ENCODE results near the gene CHST8. TPM values are rescaled to one million over a fixed set of nuclear protein-coding genes. Genes with fewer than 3 reads are reported as not detected.

The CHST8 gene
- total RNA-seq, 1 donor from 2014 or later: not detected

DNA sequence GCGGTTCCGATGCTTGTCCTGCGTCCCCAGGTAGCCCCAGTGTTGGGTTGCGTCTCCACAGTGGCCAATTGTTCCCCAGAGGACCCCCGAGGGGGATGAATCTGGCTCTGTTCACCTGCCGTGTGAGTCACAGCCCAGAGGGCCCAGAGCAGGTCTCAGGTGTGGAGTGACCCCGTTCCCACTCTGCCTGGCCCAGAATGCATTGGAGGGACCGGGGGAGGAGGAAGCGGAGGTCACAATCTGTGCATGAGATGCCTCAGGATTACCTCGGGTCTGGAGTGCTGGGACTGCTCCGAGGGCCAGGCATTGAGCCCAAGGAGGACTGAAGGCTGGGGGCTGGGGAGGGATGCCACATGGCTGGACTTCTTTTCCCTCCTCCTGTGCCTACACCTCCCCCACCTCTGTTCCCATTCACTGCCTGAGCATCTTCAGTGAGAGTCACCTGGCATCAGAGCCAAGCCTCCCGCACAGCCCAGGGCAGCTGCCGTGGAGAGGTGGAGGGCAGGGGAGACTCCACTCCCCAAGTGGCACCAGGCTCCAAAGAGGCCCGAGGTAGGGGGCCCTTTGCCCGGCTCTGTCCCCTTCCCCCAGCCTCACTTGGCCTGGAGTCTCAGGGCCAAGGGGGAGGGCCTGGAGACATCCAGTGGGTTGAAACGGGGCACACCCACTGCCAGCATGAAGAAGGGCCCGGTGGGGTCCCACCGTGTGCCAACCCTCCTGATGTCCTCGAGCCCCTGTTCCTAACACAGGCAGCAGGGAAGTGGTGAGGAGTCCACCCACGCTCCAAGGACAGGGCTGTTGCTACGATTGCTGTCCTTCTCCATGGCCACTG lies 81.1 kb downstream of the CHST8 start:
- Mint-ChIP-seq H3K36me3 (ENCODE audit: low read depth, unreplicated experiment) (no peaks in the 10 kb centered on the region), H3K9me3 (ENCODE audit: unreplicated experiment) (no peaks in the 10 kb centered on the region)
- H3K9me3 ChIP-seq (ENCODE audit: insufficient read depth, low read depth, low read length): no peaks in the 10 kb centered on the region

DNA sequence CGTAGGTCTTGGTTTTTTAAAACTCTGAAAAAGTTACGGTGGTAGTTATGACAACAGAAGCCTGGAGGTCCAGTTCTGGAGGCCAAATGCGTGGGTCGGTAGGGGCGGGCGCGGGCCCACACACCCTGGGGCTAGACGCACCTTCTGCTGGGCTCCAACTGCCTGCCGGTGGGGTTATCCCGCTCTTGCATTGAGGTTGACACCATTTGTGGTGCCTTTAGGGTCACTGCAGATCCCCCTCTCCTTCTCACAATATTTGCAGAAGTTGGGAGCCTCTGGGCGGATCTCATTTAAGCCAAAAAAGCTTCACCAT lies 81.6 kb downstream of the CHST8 start:
- no peaks in the 10 kb centered on the region for H3K27me3 ChIP-seq (ENCODE audit: insufficient read depth, low read length)
- H3K4me2 ChIP-seq (ENCODE audit: low read length): no peak overlapping the region
- H2AFZ ChIP-seq (ENCODE audit: low read depth, low read length): no peak overlapping the region
- H3K9ac ChIP-seq (ENCODE audit: low read length): no peak overlapping the region
- no peak overlapping the region for H3K27ac ChIP-seq (ENCODE audit: low read depth, low read length)
- no peak overlapping the region for H3K27ac Mint-ChIP-seq (ENCODE audit: unreplicated experiment)
- no peaks in the 10 kb centered on the region for H4K20me1 ChIP-seq (ENCODE audit: insufficient read depth, low read length)
- H3K9me3 ChIP-seq (ENCODE audit: insufficient read depth, low read depth, low read length): no peaks in the 10 kb centered on the region
- no peaks in the 10 kb centered on the region for H3K36me3 ChIP-seq (ENCODE audit: insufficient read depth, low read length)
- H3K4me1 Mint-ChIP-seq (ENCODE audit: low read depth, unreplicated experiment): no peaks in the 10 kb centered on the region
- FAIRE-seq: no peak
- no peaks in the 10 kb centered on the region for H3K36me3 Mint-ChIP-seq (ENCODE audit: low read depth, unreplicated experiment)
- no peak overlapping the region for H3K4me3 Mint-ChIP-seq (ENCODE audit: unreplicated experiment)
- TF ChIP-seq EZH2 (IDR thresholded peaks at IDR 0.05; ENCODE audit: insufficient read depth, low read length): no peak
- TF ChIP-seq, protein P1, sequence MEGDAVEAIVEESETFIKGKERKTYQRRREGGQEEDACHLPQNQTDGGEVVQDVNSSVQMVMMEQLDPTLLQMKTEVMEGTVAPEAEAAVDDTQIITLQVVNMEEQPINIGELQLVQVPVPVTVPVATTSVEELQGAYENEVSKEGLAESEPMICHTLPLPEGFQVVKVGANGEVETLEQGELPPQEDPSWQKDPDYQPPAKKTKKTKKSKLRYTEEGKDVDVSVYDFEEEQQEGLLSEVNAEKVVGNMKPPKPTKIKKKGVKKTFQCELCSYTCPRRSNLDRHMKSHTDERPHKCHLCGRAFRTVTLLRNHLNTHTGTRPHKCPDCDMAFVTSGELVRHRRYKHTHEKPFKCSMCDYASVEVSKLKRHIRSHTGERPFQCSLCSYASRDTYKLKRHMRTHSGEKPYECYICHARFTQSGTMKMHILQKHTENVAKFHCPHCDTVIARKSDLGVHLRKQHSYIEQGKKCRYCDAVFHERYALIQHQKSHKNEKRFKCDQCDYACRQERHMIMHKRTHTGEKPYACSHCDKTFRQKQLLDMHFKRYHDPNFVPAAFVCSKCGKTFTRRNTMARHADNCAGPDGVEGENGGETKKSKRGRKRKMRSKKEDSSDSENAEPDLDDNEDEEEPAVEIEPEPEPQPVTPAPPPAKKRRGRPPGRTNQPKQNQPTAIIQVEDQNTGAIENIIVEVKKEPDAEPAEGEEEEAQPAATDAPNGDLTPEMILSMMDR (IDR thresholded peaks at IDR 0.05; ENCODE audit: insufficient read depth, low read depth, low read length): no peak
- no peaks in the 10 kb centered on the region for H3K9me3 Mint-ChIP-seq (ENCODE audit: unreplicated experiment)
- peaks cover 34% of the 10 kb centered on the region for H3K27me3 Mint-ChIP-seq (ENCODE audit: low read depth, unreplicated experiment)
- no peak for DNase-seq (ENCODE audit: low read depth)
- H3K4me1 ChIP-seq (ENCODE audit: insufficient read depth, low read length): no peaks in the 10 kb centered on the region
- H3K4me3 ChIP-seq (ENCODE audit: insufficient read depth, low read depth, low read length): no peak overlapping the region
- H3K79me2 ChIP-seq (ENCODE audit: insufficient read depth, low read length): no peaks in the 10 kb centered on the region

More for the DNA sequence above, 81.1 kb downstream of the CHST8 start:
- no peak overlapping the region for H2AFZ ChIP-seq (ENCODE audit: low read depth, low read length)
- H3K27ac Mint-ChIP-seq (ENCODE audit: unreplicated experiment): no peak overlapping the region
- TF ChIP-seq, protein P1 (IDR thresholded peaks at IDR 0.05; ENCODE audit: insufficient read depth, low read depth, low read length): no peak
- no peak for TF ChIP-seq EZH2 (IDR thresholded peaks at IDR 0.05; ENCODE audit: insufficient read depth, low read length)
- H3K36me3 ChIP-seq (ENCODE audit: insufficient read depth, low read length): no peaks in the 10 kb centered on the region
- H3K4me3 ChIP-seq (ENCODE audit: insufficient read depth, low read depth, low read length): no peak overlapping the region
- no peaks in the 10 kb centered on the region for H3K4me1 Mint-ChIP-seq (ENCODE audit: low read depth, unreplicated experiment)
- H3K27ac ChIP-seq (ENCODE audit: low read depth, low read length): no peak overlapping the region
- DNase-seq (ENCODE audit: low read depth) (no peak), FAIRE-seq (no peak)
- no peak overlapping the region for H3K4me3 Mint-ChIP-seq (ENCODE audit: unreplicated experiment)
- H4K20me1 ChIP-seq (ENCODE audit: insufficient read depth, low read length): no peaks in the 10 kb centered on the region
- H3K4me2 ChIP-seq (ENCODE audit: low read length): no peak overlapping the region
- no peaks in the 10 kb centered on the region for H3K27me3 ChIP-seq (ENCODE audit: insufficient read depth, low read length)
- no peaks in the 10 kb centered on the region for H3K79me2 ChIP-seq (ENCODE audit: insufficient read depth, low read length)
- no peaks in the 10 kb centered on the region for H3K4me1 ChIP-seq (ENCODE audit: insufficient read depth, low read length)
- H3K27me3 Mint-ChIP-seq (ENCODE audit: low read depth, unreplicated experiment): peaks cover 39% of the 10 kb centered on the region
- no peak overlapping the region for H3K9ac ChIP-seq (ENCODE audit: low read length)

DNA sequence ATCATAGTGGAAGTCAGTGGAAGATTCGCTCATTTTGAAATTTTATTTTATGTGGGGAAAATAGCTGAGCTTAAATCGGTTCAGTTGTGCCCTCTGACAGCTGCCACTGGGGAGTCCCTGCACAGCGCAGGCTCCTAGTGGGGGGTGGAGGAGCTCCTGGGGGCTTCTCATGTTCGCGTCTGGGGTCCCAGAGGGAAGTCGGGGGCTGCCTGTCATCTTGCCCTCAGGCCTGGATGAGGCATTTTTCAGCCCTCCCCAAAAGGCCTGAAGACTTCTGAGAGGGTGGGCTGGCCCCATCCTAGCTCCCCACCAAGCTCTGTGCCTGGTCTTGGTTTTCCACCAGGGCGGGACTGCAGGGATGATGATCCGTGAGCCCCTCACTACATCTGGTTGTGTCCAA lies 82.1 kb downstream of the CHST8 start:
- FAIRE-seq: no peak
- Histone ChIP-seq H3K27me3 (ENCODE audit: insufficient read depth, low read length) (no peaks in the 10 kb centered on the region), H4K20me1 (ENCODE audit: insufficient read depth, low read length) (no peaks in the 10 kb centered on the region), H3K4me3 (ENCODE audit: insufficient read depth, low read depth, low read length) (no peak overlapping the region), H3K27ac (ENCODE audit: low read depth, low read length) (no peak overlapping the region), H3K9me3 (ENCODE audit: insufficient read depth, low read depth, low read length) (no peaks in the 10 kb centered on the region), H3K4me1 (ENCODE audit: insufficient read depth, low read length) (no peaks in the 10 kb centered on the region), H3K9ac (ENCODE audit: low read length) (no peak overlapping the region), H3K4me2 (ENCODE audit: low read length) (no peak overlapping the region), H2AFZ (ENCODE audit: low read depth, low read length) (no peak overlapping the region), H3K36me3 (ENCODE audit: insufficient read depth, low read length) (no peaks in the 10 kb centered on the region), H3K79me2 (ENCODE audit: insufficient read depth, low read length) (no peaks in the 10 kb centered on the region)
- Mint-ChIP-seq H3K9me3 (ENCODE audit: unreplicated experiment) (no peaks in the 10 kb centered on the region), H3K4me1 (ENCODE audit: low read depth, unreplicated experiment) (no peaks in the 10 kb centered on the region), H3K27ac (ENCODE audit: unreplicated experiment) (no peak overlapping the region), H3K27me3 (ENCODE audit: low read depth, unreplicated experiment) (peaks cover 30% of the 10 kb centered on the region), H3K36me3 (ENCODE audit: low read depth, unreplicated experiment) (no peaks in the 10 kb centered on the region), H3K4me3 (ENCODE audit: unreplicated experiment) (no peak overlapping the region)
- no peak for TF ChIP-seq EZH2 (IDR thresholded peaks at IDR 0.05; ENCODE audit: insufficient read depth, low read length)
- DNase-seq (ENCODE audit: low read depth): no peak
